HG03342 (cell line): ENCODE measurements around the gene DHRS7B.
"Not testable (repeated sequence)": the region's sequence is repeated elsewhere in the genome, so short reads cannot be mapped to it uniquely, and the experiment has no call there.

ENCODE experiments used
- ATAC-seq: cut with Tn5 transposase; IDR thresholded peaks from one replicate; pipeline ENCODE4 v1.9.1; 2021; ENCODE audit warnings: mild to moderate bottlenecking, moderate library complexity; ENCODE audit not compliant: unreplicated experiment

DHRS7B gene

GRCh38 chr17:21174713-21175112 lies 47.9 kb downstream of the DHRS7B start:
- ATAC-seq = no peak

DNA sequence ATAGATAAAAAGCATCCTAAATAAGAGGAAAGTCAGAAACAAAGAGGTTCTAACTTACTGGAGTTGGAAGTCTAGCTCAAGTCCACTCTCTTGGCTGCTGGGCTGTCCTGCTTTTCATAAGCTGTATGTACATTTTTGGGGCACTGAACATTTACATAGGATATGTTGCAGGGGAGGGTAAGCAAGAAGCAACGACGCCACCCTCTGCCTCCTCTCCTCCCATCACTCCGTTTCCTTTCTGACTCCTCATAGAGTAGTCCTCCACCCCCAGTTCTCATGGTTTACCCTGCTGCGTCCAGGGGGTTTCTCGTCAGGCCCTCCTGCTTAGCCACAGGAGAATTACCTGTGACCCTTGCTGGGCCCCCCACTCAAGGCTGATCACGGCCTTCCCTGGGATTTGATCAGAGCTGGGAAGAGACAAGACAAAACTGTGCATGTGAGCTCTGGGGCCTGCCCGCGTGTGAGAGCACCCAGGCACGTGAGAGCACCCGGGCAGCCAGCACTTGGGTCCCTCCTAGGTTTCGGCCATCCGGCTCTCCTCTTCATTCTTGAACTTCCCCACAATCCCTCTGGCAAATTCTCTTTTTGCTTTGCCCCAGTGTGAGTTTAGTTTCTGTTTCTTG lies 50.1 kb downstream of the DHRS7B start:
- ATAC-seq = no peak

GRCh38 chr17:21177401-21177800 lies 50.6 kb downstream of the DHRS7B start:
- no peak for ATAC-seq

GRCh38 chr17:21177854-21178600 lies 51.3 kb downstream of the DHRS7B start:
- ATAC-seq = no peak

- ATAC-seq = no peak
Observed at GRCh38 chr17:21183468-21183867, 56.7 kb downstream of the DHRS7B start.

DNA sequence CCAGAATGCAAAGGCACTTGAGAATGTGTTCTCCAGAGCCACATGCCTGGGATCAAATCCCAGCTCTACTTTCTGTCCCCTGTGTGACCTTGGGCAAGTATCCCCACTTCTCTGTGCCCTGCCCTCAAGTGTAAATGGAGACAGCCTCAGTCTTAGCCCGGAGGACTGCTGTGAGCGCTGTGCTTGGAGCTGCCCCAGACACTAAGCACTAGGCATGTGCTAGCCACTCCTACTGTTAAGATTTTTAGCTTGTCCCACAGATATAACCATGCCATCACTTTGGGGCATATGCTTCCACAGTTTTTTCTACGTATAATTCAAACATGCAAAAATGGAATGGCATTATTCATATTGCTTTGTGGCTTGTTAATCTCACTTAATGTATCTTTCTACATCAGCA lies 57.8 kb downstream of the DHRS7B start:
- ATAC-seq = no peak

- no peak for ATAC-seq
Observed at GRCh38 chr17:21185061-21185460, 58.3 kb downstream of the DHRS7B start.

- no peak for ATAC-seq
Observed at GRCh38 chr17:21186399-21187187, 59.8 kb downstream of the DHRS7B start.

DNA sequence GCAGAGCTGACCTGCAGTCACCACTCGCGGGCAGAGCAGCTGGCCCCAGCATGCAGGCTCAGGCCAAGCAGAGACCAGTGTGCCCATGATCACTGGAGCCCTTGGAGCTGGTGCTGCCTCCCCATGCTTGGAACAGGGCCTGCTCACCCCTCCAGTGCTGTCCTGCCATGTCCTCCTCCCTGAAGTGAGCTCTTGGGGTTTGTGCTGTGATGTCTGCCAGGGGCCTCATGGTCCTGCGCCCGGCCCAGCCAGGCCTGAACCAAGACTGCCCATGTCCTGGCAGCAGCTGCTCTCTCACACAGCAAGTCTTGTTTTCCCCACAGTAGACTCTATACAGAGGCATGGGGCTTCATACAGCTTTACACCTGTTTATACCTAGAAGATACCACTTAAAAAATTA lies 62.6 kb downstream of the DHRS7B start:
- ATAC-seq = no peak

- ATAC-seq = no peak
Observed at GRCh38 chr17:21190078-21190477, 63.3 kb downstream of the DHRS7B start.

DNA sequence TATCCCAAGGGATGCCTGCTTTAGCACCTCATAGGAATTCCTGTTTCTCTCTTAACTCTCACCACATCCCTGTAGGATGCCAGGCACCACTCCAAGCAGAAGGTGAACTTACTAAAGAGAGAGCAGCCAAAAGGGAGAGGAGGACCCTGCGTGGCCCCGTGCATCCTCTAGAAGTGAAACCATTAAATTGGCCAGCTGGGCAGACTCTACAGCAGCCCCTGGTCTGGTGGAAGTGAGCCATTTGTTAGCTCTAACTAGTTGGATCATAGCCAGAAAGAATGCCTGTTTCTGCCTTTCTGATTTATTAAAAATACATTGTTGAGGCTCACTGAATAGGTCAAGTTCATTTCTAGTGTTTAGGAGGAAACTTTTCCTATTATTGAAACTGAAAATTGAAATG lies 64.9 kb downstream of the DHRS7B start:
- ATAC-seq = no peak

GRCh38 chr17:21192414-21192813 lies 65.7 kb downstream of the DHRS7B start:
- not testable (repeated sequence) for ATAC-seq

DNA sequence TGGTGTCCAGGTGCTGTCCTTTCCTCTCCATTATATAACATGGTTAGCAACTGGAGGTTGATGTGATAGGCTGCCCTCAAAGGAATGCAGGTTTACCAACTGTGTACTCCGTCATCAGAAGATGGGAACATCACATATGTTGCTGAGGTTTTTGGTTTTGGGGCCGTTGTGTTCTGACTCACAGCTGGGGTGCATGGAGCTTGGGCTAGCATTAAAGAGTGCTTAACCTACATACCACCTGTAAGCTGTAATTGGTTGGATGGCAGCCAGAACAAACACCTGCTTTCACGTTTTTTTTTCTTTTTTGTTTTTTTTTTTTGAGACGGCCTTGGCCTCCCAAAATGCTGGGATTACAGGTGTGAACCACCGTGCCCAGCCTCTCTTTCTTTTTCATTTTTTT lies 66.3 kb downstream of the DHRS7B start:
- no peak for ATAC-seq

DNA sequence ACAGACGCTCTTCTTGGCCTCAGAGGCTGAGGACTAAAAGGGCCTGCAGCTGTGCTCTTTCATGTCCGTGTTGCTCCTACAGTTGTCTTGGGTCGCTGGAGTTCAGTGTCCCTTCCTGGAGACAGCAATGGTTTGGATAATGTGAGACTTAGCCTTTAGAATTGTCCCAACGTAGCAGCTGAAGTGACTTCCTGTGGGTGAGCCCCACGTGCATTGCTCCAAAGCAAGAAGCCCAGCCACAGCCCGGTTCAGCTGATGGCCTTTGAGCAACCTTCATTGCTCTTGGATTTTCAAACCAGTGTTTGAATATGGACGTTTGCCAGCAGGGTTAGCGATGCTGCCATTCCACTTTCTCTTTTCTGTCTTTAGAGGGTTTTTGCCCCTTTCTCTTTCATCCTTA lies 67.5 kb downstream of the DHRS7B start:
- no peak for ATAC-seq

- no peak for ATAC-seq
Observed at GRCh38 chr17:21194703-21195102, 67.9 kb downstream of the DHRS7B start.

- no peak for ATAC-seq
Observed at GRCh38 chr17:21196126-21196525, 69.4 kb downstream of the DHRS7B start.

- ATAC-seq = no peak
Observed at GRCh38 chr17:21198411-21198810, 71.6 kb downstream of the DHRS7B start.

DNA sequence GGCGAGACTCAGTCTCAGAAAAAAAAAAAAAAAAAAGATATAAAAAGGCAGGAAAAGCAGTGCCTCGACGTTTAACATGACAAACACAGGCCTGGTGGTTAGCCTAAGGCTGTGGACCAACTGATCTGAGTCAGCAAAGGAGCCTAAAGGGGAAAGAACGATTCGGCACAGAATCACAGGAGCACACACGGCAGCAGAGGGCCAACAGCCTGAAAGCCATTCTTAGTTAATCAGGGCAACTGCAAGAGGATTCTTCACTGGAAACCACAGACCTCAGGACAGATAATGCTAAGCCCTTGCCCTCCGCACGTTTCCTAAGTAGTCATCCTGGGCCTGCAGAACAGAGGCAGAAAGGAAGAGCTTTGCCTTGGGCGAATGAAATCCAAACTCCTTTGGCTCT lies 72.5 kb downstream of the DHRS7B start:
- no peak for ATAC-seq

DNA sequence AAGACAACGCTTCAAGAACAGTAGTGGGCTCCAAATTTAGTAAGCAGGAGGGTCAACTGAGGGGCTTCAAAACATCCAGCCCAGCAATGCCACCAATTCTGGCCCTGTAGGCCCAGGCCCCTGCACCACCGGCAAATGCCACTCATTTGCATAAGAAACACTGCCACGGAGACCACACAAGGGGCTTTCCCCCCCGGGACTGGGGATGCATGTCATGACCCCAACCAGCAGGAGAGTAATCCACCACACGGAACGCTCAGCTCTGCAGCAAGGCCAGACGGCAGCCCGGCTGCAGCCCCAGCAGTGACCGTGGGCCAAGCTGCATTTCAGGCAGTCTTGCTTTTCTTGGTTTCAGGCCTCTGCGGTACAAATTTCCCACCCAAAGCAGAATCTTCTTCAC lies 73.1 kb downstream of the DHRS7B start:
- no peak for ATAC-seq

- no peak for ATAC-seq
Observed at GRCh38 chr17:21200590-21201297, 74.0 kb downstream of the DHRS7B start.

GRCh38 chr17:21201298-21201595 lies 74.5 kb downstream of the DHRS7B start:
- no peak for ATAC-seq

GRCh38 chr17:21201874-21202273 lies 75.1 kb downstream of the DHRS7B start:
- ATAC-seq = no peak
